GM21423 (cell line): ENCODE results near the gene BMP8A.
"Not testable (repeated sequence)": the region's sequence is repeated elsewhere in the genome, so short reads cannot be mapped to it uniquely, and the experiment has no call there.

Experiments
- ATAC-seq: cut with Tn5 transposase; IDR thresholded peaks from one replicate; pipeline ENCODE4 v1.9.1; 2021; ENCODE audit warnings: mild to moderate bottlenecking, moderate library complexity; ENCODE audit not compliant: unreplicated experiment

Gene BMP8A

DNA sequence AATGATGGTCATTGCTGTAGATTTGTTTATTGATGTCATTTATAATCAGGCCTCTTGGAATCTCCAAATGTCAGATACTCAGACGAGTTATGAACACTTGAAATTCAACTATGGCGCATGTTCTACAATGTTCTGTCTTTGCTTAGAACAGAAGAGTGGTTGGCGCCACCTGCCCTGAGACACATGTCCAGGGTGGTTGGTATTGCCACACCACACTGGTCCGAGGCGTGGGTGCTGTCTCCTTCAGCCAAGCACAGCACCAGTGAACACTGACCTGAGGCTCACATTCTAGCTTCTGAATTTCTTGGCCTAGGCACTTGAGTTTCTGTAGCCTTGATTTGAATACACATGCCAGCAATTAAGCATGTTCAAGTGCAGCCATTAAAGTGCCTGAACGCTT, 10.1 kb upstream of the BMP8A start:
- no peak for ATAC-seq

DNA sequence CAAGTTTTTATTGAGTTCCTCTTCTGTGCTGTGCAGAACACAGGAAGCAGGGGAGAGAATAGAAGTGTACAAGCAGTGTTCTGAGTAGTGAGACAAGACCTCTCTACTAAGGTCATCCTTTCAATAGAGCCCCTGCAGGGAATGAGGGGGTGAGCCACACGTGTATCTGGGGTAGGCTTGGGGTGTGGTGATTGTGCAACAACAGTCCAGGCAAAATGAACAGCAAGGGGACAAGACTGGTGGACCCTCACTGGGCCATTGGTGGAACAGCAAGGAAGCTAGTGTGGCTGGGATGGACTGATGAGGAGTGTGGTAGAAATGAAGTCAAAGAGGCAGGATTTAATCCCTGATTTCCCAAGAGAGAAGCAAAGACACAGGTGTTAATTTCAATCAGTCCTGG, 8.2 kb upstream of the BMP8A start:
- ATAC-seq, result no peak

DNA sequence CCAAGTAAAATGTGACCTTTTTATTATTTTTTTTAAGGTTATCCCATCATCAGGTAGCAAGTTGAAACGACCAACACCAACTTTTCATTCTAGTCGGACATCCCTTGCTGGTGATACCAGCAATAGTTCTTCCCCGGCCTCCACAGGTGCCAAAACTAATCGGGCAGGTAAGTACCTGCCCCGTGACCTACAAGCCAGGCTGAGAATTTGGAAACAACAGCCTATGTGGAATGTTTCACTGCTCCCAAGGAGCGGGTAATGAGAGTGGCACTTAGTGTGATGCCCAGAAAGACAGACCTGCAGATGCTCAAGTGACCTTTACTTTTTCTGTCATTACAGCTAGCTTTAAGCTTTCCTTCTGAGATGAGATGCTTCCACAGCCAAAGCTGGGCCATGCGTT, 6.9 kb upstream of the BMP8A start:
- no peak for ATAC-seq

DNA sequence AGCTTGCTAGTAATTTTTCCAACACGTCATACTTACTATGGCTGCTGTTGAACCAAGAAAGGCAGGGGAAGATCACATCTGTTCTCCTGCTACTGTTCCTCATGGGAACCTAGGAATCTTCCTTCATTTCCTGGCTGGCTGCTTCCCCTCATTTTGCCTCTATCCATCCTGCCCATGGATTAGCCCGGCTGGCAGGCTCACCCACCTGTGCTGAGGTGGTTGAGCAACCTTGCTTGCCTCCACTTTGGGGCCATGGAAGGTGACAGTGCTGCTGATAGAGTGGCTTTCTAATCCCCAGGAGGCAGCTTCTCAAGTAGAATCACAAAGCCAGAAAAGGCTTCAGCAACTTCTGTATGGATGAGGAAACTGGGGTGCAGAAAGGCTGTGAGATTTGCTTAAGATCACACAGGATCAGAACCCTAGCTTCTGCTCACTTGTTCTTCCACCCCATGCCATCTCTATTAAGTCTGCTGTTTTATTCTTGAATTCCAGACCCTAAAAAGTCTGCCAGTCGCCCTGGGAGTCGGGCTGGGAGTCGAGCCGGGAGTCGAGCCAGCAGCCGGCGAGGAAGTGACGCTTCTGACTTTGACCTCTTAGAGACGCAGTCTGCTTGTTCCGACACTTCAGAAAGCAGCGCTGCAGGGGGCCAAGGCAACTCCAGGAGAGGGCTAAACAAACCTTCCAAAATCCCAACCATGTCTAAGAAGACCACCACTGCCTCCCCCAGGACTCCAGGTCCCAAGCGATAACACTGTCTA, 6.2 kb upstream of the BMP8A start:
- no peak for ATAC-seq

DNA sequence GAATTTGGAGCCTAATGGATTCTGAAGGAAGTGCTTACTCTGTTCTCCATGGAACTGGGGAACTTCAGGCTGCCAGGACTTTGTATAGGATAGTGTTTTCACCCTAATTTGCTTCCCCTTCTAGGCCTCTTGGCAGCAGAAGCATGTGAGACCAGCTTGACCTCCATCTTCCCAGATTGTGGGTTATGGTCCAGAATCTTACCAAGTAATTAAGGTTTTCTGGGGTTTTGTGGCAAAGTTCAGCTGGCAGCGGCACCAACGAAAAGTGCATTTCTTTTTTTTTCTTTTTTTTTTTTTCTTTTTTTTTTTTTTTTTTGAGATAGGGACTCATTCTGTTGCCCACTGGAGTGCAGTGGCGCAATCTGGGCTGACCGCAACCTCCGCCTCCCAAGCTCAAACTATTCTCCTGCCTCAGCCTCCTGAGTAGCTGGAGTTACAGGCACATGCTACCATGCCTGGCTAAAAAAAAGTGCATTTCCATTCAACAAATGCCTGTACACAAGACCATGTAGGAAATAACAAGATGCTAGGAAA, 3.4 kb upstream of the BMP8A start:
- ATAC-seq, result no peak

DNA sequence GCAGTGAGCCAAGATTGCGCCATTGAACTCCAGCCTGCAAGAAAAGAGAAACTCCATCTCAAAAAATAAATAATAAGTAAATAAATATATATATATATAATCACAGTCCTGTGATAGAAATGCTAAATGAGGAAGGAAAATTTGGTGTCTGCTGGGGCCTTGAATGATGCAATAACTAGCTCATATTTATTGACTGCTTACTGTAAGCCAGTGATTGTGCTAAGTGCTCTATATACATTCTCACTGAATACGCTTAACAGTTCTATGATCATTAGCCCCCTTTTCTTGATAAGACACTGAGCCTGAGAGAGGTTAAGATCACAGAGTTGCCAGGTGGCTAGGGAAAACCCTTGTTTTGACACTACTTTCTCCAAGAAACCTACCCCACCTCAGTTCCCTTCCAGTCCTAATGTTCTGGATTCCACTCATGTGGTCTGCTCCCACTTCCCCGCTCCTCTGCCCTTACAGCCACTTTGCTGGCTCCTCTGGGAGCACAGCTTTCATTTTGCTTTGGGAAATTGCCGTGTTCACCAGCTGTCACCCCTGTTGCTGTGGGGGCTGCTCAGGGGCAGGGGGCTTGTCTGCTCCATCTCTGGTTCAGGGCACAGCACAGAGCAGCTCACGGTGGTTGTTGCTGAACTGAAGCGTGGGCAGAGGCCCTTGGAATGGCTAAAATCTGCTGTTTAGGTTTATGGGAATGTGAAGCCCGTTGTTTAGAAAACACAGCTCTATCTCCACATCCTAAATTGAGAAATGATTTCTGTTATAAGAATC, 2.5 kb upstream of the BMP8A start:
- ATAC-seq, result no peak

DNA sequence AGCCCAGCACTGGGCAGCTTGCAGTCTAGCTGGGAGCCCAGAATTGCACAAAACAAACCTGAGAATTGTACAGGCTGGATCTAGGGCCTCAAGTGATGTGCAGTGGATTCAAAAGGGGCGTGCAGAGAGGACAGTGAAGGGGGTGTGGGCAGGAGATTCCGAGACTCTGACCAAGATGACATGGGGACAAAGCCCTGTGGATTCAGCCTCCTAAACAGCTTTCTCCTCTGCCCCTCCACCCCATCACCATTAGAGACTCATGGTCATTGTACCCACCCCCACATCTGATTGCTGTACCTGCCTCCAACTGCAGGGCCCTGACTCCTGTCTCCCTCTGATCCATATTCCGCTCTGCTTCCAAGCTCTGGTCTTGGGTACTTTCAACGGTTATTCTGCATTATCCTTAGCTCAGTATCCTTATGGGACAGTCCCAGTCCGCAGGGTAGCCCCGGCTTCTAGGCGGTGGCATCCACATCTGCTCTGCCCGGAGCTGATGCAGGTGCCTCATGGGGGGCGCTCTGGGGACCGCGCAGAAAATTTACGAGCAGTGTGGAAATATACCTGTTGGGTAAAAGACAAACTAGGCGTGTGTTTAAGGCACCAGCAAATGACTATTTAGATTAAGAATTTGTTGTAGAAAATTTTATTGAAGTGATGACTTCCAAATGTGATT, 1.7 kb upstream of the BMP8A start:
- ATAC-seq, result no peak

DNA sequence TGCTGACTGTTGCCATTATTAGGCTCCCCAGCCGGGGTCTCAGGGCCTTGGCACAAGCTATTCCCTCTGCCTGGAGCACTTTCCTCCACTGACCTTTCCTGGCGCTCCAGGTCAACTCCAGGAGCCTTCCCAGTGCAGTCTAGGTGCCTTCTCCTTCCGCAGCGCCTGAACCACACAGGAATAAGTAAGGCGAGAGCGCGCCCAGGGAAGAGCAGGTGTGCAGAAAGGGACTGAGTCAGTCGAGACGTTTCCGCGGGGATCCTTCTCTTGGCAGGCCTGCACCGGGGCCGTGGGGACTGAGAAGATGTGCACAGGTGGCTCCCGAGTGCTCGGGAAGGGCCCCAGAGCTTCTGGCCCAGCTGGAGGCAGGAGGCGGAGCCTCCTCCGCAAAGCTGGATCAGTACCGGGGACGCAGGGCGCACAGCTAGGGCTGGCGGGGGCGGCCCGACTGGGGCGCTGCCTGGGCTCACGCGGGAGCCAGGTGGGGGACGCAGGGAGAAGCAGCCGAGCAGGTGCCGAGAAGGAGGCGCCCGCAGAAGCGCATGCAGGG, 765 bp upstream of the BMP8A start:
- ATAC-seq, result peak; percentile 21

DNA sequence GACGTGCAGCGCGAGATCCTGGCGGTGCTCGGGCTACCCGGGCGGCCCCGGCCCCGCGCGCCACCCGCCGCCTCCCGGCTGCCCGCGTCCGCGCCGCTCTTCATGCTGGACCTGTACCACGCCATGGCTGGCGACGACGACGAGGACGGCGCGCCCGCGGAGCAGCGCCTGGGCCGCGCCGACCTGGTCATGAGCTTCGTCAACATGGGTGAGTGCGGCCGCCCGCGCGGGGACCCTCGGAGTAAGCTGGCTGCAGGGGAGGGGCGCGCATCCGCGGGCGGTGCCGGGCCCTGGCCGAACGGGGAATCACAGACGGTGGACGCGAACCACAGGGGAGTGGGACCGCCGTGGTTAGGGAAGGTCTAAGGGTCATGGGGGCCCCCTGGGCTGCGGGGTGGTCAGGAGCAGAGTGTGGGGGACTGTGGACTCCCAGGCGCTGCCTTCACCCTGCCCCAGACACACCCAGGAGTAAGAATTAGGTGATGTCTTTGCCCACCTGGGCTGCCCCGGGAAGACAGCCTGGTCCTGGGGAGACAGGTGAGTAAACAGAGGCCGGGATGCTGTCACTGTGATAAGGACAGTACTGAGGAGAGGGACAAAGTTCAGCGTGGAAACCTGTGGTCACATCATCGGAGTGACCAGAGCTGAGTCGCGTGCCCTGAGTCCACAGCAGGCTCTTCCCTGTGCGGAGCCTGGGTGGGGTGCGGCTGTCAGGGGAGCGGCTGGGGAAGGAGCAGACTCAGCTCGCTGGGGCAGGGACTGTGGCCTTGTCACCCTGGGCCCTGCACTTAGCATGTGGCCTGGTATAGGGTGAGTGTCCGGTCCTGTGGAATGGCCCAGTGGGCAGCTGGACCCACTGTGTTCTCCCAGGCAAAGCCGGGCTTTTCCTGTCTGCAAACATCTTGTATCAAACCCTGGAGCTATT, 944 bp downstream of the BMP8A start:
- not testable (repeated sequence) for ATAC-seq

DNA sequence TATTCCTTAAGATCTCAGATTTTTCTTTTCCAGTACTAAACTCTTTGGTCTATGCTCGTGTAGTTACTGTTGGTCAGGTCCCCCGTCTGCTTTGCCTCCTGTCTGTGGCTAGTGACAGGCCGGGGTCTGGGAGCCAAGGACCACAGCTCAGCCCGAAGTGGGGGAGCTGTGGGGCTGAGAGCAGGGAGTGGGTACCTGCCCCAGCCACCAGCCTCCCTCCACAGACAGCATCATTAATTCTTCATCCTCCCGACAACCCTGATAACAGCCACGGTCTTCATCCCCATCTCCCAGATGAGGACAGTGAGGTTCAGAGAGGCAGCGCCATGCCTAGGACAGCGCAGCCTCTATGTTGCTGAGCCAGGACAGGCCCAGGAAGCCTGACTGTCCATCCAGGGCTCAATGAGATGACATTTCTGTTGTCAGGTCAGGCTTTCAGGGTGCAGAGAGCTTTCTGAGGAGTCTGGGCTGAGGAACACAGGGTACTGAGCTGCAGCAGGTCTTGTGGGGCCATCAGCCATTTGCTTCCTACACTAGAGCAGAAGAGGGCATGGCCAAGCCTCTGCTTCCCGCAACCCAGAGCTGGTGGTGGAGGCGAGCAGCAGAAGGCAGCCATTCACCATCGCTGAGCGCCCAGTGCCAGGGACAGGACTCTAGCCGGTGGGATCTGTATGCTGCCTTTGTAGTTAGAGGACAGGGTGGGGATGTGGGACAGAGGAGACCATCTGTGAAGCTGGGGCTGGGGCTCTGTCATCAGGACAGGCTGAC, 1.8 kb downstream of the BMP8A start:
- not testable (repeated sequence) for ATAC-seq

DNA sequence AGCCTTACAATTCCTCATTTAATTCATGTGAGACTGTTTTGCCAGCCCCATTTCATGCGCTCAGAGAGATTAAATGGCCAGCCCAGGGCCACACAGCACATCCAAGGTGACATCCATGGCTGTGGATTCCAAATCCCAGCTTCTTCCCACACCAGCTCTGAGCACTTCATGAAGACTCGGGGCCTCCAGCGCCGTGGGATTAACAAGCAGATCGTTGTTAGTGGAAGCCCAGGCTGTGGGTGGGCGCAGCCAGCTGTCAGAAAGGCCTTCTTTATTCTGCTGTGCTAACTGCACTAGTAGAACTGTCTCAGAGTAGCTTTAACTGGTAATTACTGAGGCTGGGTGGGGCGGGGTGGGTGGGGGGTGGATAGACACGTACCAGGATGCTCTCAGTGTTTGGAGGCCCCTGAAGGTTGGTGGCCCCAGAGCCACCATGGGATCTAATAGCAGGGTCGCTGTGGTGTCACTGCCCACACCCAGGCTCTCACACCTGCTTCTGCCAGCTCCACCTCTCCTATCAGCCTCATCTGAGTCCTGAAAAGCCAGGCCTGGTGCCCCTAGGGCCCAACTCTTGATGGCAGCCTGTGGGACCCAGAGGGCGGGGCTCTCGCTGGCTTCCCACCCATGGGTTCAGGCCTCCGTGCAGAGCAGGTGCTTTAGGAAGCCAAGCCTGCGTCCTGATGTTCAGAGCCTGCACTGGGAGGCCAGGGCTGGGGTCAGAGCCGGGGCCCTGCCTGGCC, 3.4 kb downstream of the BMP8A start:
- no peak for ATAC-seq

DNA sequence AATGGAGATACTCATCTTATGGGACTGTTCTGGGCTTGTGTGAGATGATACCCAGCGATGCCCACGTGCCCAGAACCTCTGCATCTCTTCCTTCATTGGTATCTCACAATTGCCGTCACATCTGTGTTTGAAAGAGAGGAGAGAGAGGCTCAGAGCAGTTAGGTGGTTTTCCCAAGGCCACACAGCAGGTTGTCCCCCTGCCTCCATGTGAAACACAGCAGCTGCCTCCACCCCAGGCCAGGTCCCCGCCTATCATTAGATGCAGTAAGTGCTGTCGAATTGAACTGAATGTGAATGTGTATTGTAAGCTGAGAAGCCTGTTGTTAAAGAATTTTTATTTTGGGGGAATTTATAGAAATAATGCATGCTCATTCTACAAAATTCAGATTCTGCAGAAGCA, 5.1 kb downstream of the BMP8A start:
- ATAC-seq, result not testable (repeated sequence)

DNA sequence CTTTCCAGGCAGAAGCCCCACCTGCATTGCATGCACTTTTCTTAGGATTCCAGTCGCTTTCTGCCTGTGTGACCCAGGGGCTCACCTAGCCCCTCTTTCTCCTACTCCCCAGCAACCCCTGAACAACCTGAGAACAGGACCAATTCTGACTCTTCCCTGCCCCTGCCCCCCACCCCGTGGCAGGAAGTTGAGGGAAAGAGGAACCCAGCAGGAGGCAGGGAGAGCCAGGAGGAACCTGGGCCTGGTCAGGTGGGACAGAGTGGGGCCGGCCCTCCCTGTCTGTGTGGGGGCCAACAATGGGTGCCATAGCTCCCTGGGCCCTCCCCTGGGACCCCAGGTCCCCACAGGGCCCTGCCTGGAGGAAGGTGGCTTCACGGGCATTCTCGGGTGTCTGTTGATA, 6.1 kb downstream of the BMP8A start:
- ATAC-seq, result no peak

DNA sequence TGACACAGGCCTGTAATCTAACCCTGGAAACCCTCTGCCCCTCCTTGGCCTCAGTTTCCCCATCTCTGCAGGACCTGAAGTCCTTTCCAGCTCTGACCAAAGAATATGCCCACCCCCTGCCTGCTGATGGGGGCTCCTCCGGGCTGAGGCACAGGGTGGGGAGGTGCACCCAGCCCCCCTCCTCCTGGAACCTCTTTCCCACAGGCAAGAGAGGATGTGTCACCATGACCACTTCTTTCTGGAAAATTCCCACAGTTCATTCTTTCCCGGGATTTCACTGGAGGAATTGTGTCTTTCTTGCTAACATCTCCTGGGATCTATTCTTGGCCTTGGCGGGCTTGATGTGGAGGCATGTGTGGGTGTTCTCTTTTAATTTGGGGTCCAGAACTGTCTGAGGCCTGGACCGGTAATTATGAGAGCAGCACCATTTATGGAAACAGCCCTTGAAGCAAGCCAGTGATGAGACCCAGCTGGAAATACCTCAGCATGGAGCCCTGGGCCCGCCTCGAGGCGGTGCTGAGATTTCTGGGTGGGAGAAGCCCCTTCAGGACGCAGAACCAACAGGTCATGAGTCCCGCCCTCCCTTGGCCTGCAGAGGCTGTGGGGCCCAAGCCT, 6.8 kb downstream of the BMP8A start:
- not testable (repeated sequence) for ATAC-seq

DNA sequence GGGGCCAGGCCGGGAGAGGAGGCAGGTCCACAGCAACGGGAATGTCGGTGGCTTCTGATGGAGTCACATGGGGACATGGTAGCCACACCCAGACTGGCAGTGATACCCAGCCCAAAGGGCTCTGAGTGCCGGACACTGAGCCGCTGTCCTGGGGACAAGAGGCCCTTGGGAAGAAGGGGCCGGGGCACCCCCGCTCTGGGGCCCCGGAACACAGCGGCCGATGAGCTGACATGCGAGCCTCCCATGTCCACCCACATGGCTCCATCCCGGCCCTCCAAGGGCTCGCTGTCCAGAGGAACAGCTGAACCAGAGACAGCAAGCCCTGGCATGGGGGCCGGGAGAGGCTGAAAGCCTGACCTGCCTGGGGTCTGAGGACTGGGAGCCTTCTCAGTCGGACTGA, 7.4 kb downstream of the BMP8A start:
- not testable (repeated sequence) for ATAC-seq

DNA sequence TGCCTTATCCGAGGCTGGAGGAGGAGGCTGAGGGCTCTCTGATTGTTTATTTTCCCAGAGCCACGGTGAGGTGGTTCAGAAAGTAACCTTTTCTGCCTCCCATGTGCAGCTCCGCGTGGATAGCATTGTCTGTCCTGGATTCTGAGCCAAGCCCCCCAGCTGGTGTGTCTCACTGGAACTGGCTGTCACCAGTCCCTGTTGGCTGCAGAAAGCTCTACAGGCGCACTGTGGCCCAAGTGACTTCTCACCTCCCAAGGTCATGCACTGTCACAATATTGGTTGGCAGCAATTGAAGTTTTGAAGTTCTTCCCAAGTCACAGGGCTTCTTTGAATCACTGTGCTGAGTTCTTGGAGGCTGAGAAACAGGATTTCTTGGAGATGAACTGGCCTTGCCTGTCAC, 8.2 kb downstream of the BMP8A start:
- no peak for ATAC-seq

DNA sequence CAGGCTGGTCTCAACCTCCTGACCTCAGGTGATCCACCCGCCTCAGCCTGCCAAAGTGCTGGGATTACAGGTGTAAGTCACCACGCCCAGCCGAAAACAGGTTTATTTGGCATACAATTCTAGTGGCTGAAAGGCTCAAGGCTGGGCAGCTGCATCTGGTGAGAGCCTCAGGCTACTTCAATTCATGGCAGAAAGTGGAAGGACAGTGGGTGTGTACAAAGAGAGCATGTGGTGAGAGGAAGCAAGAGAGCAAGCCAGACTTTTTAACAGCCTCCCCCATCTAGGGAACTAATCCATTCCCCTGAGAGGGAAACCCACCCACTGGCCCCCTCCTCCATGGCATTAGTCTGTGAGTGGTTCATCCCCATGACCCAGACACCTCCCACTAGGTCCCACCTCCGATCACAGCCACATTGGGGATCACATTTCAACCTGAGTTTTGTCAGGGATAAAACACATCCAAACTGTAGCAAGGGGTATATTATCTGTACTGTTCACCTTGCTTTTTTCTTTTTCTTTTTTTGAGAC, 9.5 kb downstream of the BMP8A start:
- ATAC-seq, result no peak

DNA sequence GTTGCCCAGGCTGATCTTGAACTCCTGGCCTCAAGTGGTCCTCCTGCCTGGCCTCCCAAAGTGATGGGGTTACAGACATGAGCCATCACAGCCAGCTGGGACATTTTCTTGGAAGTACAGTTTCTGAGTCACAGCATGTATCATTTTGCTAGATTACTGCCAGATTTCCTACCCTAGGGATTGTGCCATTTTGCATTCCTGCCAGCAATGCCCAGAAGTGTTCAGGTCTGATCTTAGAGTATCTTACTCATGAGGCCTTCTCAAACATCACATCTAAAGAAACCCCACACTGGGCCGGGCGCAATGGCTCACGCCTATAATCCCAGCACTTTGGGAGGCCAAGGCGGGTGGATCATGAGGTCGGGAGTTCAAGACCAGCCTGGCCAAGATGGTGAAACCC, 10.2 kb downstream of the BMP8A start:
- ATAC-seq, result no peak
